H7 (cell line): ENCODE data around the gene CUBN. TPM values are rescaled to one million over a fixed set of nuclear protein-coding genes. Genes with fewer than 3 reads are reported as not detected.
A peak's percentile ranks its signal among the peaks of the same experiment; 100 is the strongest.

Experiments
- DNase-seq: peaks from one replicate; pipeline ENCODE4 v3.0.0; 2012
- H3K27me3 ChIP-seq: 2 replicates; pipeline ENCODE4 v1.6.0; 2011; ENCODE audit warnings: mild to moderate bottlenecking, low read length; ENCODE audit not compliant: control insufficient read depth, insufficient read depth
- H3K36me3 ChIP-seq: replicated peaks from 2 replicates; pipeline ENCODE4 v1.5.1; 2011; ENCODE audit warnings: low read length; ENCODE audit not compliant: control insufficient read depth, insufficient read depth
- H3K4me3 ChIP-seq: 2 replicates; pipeline ENCODE4 v1.5.1; 2011; ENCODE audit warnings: low read depth, mild to moderate bottlenecking, control low read depth, low read length, moderate library complexity; ENCODE audit not compliant: insufficient read depth
- total RNA-seq: library from RNA; depleted of rRNA; stranded (reverse); fragments of >200 nt; shearing (Covaris generic); gene quantifications from 2 replicates; pipeline ENCODE4 v1.2.3, GENCODE V29; 2014

The CUBN gene
- total RNA-seq, 1 experiment from 2014 or later = 0.10 TPM

GRCh38 chr10:16984242-16984641 is 145.4 kb downstream of the CUBN start:
- H3K27me3 ChIP-seq = no peaks in the 10 kb centered on the region
- H3K36me3 ChIP-seq = no peaks in the 10 kb centered on the region
- H3K4me3 ChIP-seq = no peak overlapping the region
- DNase-seq = no peak

DNA sequence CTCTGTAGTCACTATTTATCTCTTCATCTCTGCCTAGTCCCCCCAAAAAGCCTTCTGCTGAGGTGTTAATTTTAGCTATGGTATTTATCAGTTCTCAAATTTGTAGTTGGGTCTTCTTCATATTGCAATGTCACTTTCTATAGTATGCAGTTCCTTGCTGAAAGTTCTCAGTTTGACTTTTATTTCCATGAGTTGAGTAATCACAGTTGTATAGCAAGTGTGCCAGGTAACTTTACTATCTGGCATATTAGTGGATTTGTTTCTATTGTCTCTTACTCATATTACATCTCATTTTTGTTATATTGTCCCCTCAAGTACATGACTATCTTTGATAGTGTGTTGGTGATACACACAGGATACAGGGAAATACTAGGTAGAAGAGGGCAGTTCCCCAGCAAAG is 152.8 kb downstream of the CUBN start:
- no peak overlapping the region for H3K4me3 ChIP-seq
- DNase-seq = no peak
- H3K36me3 ChIP-seq = no peaks in the 10 kb centered on the region
- no peaks in the 10 kb centered on the region for H3K27me3 ChIP-seq

DNA sequence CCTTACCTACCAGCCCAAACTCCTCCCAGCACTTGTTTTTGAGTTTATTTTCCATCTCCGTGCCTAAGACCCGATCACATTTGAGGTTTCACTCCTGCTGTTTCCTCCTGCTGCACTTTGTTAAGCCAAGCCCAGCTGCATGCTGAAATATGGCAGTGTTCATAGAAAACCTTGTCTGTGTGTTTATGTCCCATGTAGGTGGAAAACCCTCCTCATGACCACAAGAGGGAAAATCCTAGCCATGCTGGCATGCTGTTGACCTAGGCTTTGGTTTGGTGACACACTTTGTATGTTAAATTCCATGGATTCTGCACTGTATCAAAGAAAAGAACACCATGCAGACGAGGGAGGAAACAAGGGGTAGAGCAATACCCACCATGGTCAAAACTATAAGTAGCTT is 154.4 kb downstream of the CUBN start:
- DNase-seq = no peak
- no peaks in the 10 kb centered on the region for H3K36me3 ChIP-seq
- no peaks in the 10 kb centered on the region for H3K27me3 ChIP-seq
- no peak overlapping the region for H3K4me3 ChIP-seq

DNA sequence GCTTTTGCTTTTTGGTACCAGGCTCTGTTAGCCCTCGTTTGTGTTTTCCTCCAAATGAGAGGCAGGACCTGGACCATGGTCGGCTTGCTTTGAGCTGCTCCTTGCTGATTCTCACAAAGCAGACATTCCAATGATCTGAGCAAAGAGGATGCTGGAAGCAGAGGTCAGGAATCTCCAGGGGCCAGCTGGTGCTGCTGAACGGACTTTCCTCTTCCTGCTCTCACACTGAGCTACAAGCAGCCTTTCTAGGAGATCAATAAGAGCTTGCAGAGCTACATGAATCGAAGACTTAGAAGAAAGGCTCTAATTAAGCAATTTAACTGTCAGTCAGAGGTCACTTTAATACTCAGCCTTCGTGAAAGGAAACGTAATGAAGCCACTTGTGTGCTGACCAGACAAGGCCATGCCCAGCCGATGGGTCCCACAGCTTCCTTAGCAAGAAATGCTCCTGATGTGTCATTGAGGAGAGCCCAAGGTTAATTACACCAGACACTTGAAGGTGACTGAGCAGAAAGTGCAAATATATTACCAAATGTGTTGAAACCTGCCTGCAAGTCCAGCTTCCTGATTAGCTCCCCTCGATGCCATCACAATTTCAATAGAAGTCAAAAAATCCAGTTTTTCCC is 161.1 kb downstream of the CUBN start:
- H3K4me3 ChIP-seq = no peak overlapping the region
- H3K27me3 ChIP-seq = no peaks in the 10 kb centered on the region
- H3K36me3 ChIP-seq = no peaks in the 10 kb centered on the region
- DNase-seq = peak; percentile 46

GRCh38 chr10:16967866-16968415 is 161.7 kb downstream of the CUBN start:
- no peaks in the 10 kb centered on the region for H3K27me3 ChIP-seq
- no peaks in the 10 kb centered on the region for H3K36me3 ChIP-seq
- no peak overlapping the region for H3K4me3 ChIP-seq
- no peak for DNase-seq

GRCh38 chr10:16966991-16967865 is 162.4 kb downstream of the CUBN start:
- DNase-seq = no peak
- H3K27me3 ChIP-seq = no peaks in the 10 kb centered on the region
- H3K36me3 ChIP-seq = no peaks in the 10 kb centered on the region
- no peak overlapping the region for H3K4me3 ChIP-seq

- Histone ChIP-seq H3K36me3 (no peaks in the 10 kb centered on the region), H3K4me3 (no peak overlapping the region), H3K27me3 (no peaks in the 10 kb centered on the region)
- no peak for DNase-seq
Observed at GRCh38 chr10:16965740-16966447, 163.7 kb downstream of the CUBN start.

DNA sequence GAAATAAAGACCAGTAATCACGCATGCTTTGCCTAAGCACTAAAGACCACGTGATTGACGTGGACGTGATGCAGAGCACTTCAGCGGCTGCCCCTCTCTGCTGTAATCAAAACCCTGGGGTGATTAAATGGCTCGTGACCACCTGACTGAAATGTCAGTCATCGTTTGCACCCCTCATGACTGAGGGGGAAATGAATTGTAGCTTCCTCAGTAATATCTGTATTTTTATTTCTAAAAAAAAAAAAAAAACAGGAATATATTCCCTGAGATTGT is 164.3 kb downstream of the CUBN start:
- Histone ChIP-seq H3K4me3 (no peak overlapping the region), H3K27me3 (no peaks in the 10 kb centered on the region), H3K36me3 (no peaks in the 10 kb centered on the region)
- no peak for DNase-seq

GRCh38 chr10:16964576-16965343 is 164.9 kb downstream of the CUBN start:
- no peak for DNase-seq
- Histone ChIP-seq H3K36me3 (no peaks in the 10 kb centered on the region), H3K4me3 (no peak overlapping the region), H3K27me3 (no peaks in the 10 kb centered on the region)

- no peaks in the 10 kb centered on the region for H3K27me3 ChIP-seq
Observed at GRCh38 chr10:16960551-16960950, 169.1 kb downstream of the CUBN start.

GRCh38 chr10:16957038-16957437 is 172.6 kb downstream of the CUBN start:
- no peaks in the 10 kb centered on the region for H3K27me3 ChIP-seq
- DNase-seq = no peak
- no peak overlapping the region for H3K4me3 ChIP-seq
- H3K36me3 ChIP-seq = no peaks in the 10 kb centered on the region

More at GRCh38 chr10:16960551-16960950, 169.1 kb downstream of the CUBN start:
- DNase-seq = no peak
- Histone ChIP-seq H3K36me3 (no peaks in the 10 kb centered on the region), H3K4me3 (no peak overlapping the region)

- no peak for DNase-seq
- Histone ChIP-seq H3K36me3 (no peaks in the 10 kb centered on the region), H3K27me3 (no peaks in the 10 kb centered on the region), H3K4me3 (no peak overlapping the region)
Observed at GRCh38 chr10:16954280-16955030, 175.2 kb downstream of the CUBN start.

GRCh38 chr10:16953270-16953669 is 176.3 kb downstream of the CUBN start:
- no peaks in the 10 kb centered on the region for H3K36me3 ChIP-seq
- no peak for DNase-seq
- H3K4me3 ChIP-seq = no peak overlapping the region
- no peaks in the 10 kb centered on the region for H3K27me3 ChIP-seq

GRCh38 chr10:16952610-16953009 is 177.0 kb downstream of the CUBN start:
- no peak for DNase-seq
- H3K27me3 ChIP-seq = no peaks in the 10 kb centered on the region
- H3K36me3 ChIP-seq = no peaks in the 10 kb centered on the region
- no peak overlapping the region for H3K4me3 ChIP-seq
